H9 (cell line): ENCODE data around the gene MRPS14. TPM values are rescaled to one million over a fixed set of nuclear protein-coding genes. Genes with fewer than 3 reads are reported as not detected.

Experiments
- DNase-seq: peaks from one replicate; pipeline ENCODE4 v3.0.0-alpha.2; 2017
- H2AFZ ChIP-seq: one replicate; pipeline ENCODE4 v1.6.1; 2013; ENCODE audit warnings: mild to moderate bottlenecking, low read length, control low read depth, moderate library complexity
- H2AK5ac ChIP-seq: 2 replicates; pipeline ENCODE4 v1.6.1; 2013; ENCODE audit warnings: low read length, control low read depth, mixed read lengths; ENCODE audit not compliant: insufficient read length
- H2BK120ac ChIP-seq: one replicate; pipeline ENCODE4 v1.6.1; 2013; ENCODE audit warnings: low read depth, mild to moderate bottlenecking, low read length, control low read depth, inconsistent platforms; ENCODE audit not compliant: poor library complexity, severe bottlenecking
- H2BK12ac ChIP-seq: 2 replicates; pipeline ENCODE4 v1.6.1; 2013; ENCODE audit warnings: low read length, control low read depth, mixed read lengths, low read depth; ENCODE audit not compliant: insufficient read length
- H2BK15ac ChIP-seq: 2 replicates; pipeline ENCODE4 v1.6.1; 2013; ENCODE audit warnings: low read depth, low read length, control low read depth
- H2BK20ac ChIP-seq: one replicate; pipeline ENCODE4 v1.6.1; 2013; ENCODE audit warnings: low read depth, mild to moderate bottlenecking, low read length, control low read depth, inconsistent platforms; ENCODE audit not compliant: poor library complexity, severe bottlenecking
- H2BK5ac ChIP-seq: 2 replicates; pipeline ENCODE4 v1.6.1; 2013; ENCODE audit warnings: low read length, control low read depth, mixed read lengths; ENCODE audit not compliant: insufficient read length
- H3K14ac ChIP-seq: 2 replicates; pipeline ENCODE4 v1.6.1; 2013; ENCODE audit warnings: low read length, control low read depth; ENCODE audit not compliant: insufficient read depth
- H3K18ac ChIP-seq: 2 replicates; pipeline ENCODE4 v1.6.1; 2013; ENCODE audit warnings: low read depth, mild to moderate bottlenecking, mixed read lengths, low read length, control low read depth; ENCODE audit not compliant: insufficient read length
- H3K23ac ChIP-seq: 2 replicates; pipeline ENCODE4 v1.6.1; 2013; ENCODE audit warnings: low read length, control low read depth, mixed read lengths, low read depth; ENCODE audit not compliant: insufficient read length
- H3K23me2 ChIP-seq: 2 replicates; pipeline ENCODE4 v1.6.1; 2013; ENCODE audit warnings: low read depth, mild to moderate bottlenecking, mixed read lengths, low read length, control low read depth; ENCODE audit not compliant: insufficient read length, poor library complexity, severe bottlenecking
- H3K27ac ChIP-seq: 2 replicates; pipeline ENCODE4 v1.5.1; 2013; ENCODE audit warnings: low read length, control low read depth, mixed read lengths, low read depth; ENCODE audit not compliant: insufficient read length
- H3K27me3 ChIP-seq: 2 replicates; pipeline ENCODE4 v1.6.1; 2013; ENCODE audit warnings: low read length, control low read depth, inconsistent platforms; ENCODE audit not compliant: insufficient read depth
- H3K4ac ChIP-seq: 2 replicates; pipeline ENCODE4 v1.6.1; 2013; ENCODE audit warnings: low read depth, mild to moderate bottlenecking, control low read depth, inconsistent platforms, low read length, moderate library complexity
- H3K4me1 ChIP-seq: 2 replicates; pipeline ENCODE4 v1.6.1; 2013; ENCODE audit warnings: low read length, control low read depth, inconsistent platforms; ENCODE audit not compliant: insufficient read depth
- H3K4me2 ChIP-seq: 2 replicates; pipeline ENCODE4 v1.6.1; 2013; ENCODE audit warnings: low read length, control low read depth, mixed read lengths; ENCODE audit not compliant: insufficient read length, insufficient read depth
- H3K56ac ChIP-seq: 2 replicates; pipeline ENCODE4 v1.6.1; 2013; ENCODE audit warnings: low read depth, mild to moderate bottlenecking, mixed read lengths, low read length, control low read depth; ENCODE audit not compliant: insufficient read length
- H3K79me1 ChIP-seq: 2 replicates; pipeline ENCODE4 v1.6.1; 2013; ENCODE audit warnings: low read depth, mild to moderate bottlenecking, moderate library complexity, low read length, control low read depth, inconsistent platforms; ENCODE audit not compliant: insufficient read depth, poor library complexity, severe bottlenecking
- H3K79me2 ChIP-seq: 2 replicates; pipeline ENCODE4 v1.6.1; 2013; ENCODE audit warnings: low read length, control low read depth, inconsistent platforms; ENCODE audit not compliant: insufficient read depth
- H3K9ac ChIP-seq: 2 replicates; pipeline ENCODE4 v1.6.1; 2013; ENCODE audit warnings: low read length, control low read depth, mixed read lengths; ENCODE audit not compliant: insufficient read length; ENCODE audit errors: extremely low read depth
- H3K9me3 ChIP-seq: one replicate; pipeline ENCODE4 v1.6.1; 2013; ENCODE audit warnings: low read depth, low read length, inconsistent platforms; ENCODE audit not compliant: control insufficient read depth
- H3T11ph ChIP-seq: one replicate; pipeline ENCODE4 v1.6.1; 2013; ENCODE audit warnings: mild to moderate bottlenecking, low read length, control low read depth, inconsistent platforms
- H4K20me1 ChIP-seq: one replicate; pipeline ENCODE4 v1.6.1; 2013; ENCODE audit not compliant: control insufficient read depth, insufficient read length, insufficient read depth
- H4K5ac ChIP-seq: 2 replicates; pipeline ENCODE4 v1.6.1; 2013; ENCODE audit warnings: low read depth, mild to moderate bottlenecking, mixed read lengths, low read length, control low read depth; ENCODE audit not compliant: insufficient read length
- H4K8ac ChIP-seq: replicated peaks from 2 replicates; pipeline ENCODE4 v1.6.1; 2013; ENCODE audit warnings: low read length, control low read depth, mixed read lengths, low read depth; ENCODE audit not compliant: insufficient read length
- H4K91ac ChIP-seq: 2 replicates; pipeline ENCODE4 v1.6.1; 2013; ENCODE audit warnings: low read depth, mild to moderate bottlenecking, moderate library complexity, mixed read lengths, low read length, control low read depth; ENCODE audit not compliant: insufficient read length
- H3K27ac Mint-ChIP-seq, 3 experiments: 2 replicates in 2 of 3; 3 replicates in 1 of 3; pipeline ENCODE4 v1.8.0; 2020 to 2021; ENCODE audit warnings: mixed read lengths in 3 of 3, mild to moderate bottlenecking in 1 of 3, moderate library complexity in 1 of 3
- H3K27me3 Mint-ChIP-seq: 2 replicates; pipeline ENCODE4 v1.8.0; 2021; ENCODE audit warnings: low read depth, mild to moderate bottlenecking, moderate library complexity, mixed read lengths
- H3K36me3 Mint-ChIP-seq, 3 experiments: 2 replicates in 2 of 3; 3 replicates in 1 of 3; pipeline ENCODE4 v1.8.0; 2020 to 2021; ENCODE audit warnings: low read depth in 3 of 3, mixed read lengths in 3 of 3; ENCODE audit not compliant: insufficient read depth in 1 of 3
- H3K4me1 Mint-ChIP-seq, 2 experiments: 2 replicates each; pipeline ENCODE4 v1.8.0; 2020; ENCODE audit warnings: mixed read lengths in 2 of 2
- H3K4me3 Mint-ChIP-seq, 2 experiments: 2 replicates in 1 of 2; 3 replicates in 1 of 2; pipeline ENCODE4 v1.8.0; 2020 to 2021; ENCODE audit warnings: mild to moderate bottlenecking in 2 of 2, mixed read lengths in 2 of 2, moderate library complexity in 1 of 2
- H3K9me3 Mint-ChIP-seq, 2 experiments: 2 replicates in 1 of 2; 3 replicates in 1 of 2; pipeline ENCODE4 v1.8.0; 2020; ENCODE audit warnings: mild to moderate bottlenecking in 2 of 2, mixed read lengths in 2 of 2, moderate library complexity in 1 of 2
- WGBS: extraction: QIAGEN DNeasy Blood & Tissue Kit; methylation state at CpG from one replicate; pipeline ENCODE4 v1.1.7; 2013; ENCODE audit warnings: missing lambda C conversion rate, low lambda C conversion rate, mixed read lengths; ENCODE audit not compliant: insufficient read length; ENCODE audit errors: extremely low coverage; 5-methylcytosine and 5-hydroxymethylcytosine counted together
- total RNA-seq: library from RNA; stranded (reverse); gene quantifications from 2 replicates; pipeline ENCODE4 v1.2.1, GENCODE V29; 2021
- TF ChIP-seq, protein P1 (sequence below): fragments of 200-600 bp; sonication (generic); conservative IDR thresholded peaks from 3 replicates; pipeline ENCODE4 v1.8.0; 2021; ENCODE audit warnings: antibody characterized with exemption, mild to moderate bottlenecking

MRPS14 gene
- total RNA-seq, 1 experiment from 2014 or later: 30.6 TPM

DNA sequence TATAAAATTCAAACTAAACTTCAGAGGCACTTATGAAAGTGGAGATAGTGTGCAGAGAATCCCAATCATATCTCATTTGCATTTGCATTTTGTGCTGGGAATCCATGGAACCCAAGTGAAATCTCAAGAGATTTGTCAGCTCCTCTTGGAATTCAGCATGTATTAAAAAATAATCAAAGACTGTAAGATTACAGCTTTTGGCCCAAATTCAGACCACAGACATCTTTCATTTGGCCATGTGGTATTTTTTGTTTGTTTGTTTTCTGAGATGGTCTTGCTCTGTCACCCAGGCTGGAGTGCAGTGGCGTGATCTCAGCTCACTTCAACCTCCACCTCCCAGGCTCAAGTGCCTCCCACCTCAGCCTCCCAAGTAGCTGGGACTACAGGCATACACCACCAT lies 27.3 kb downstream of the MRPS14 start:
- no peak overlapping the region for H2BK5ac ChIP-seq
- no peak overlapping the region for H3K18ac ChIP-seq
- peaks cover 7% of the 10 kb centered on the region; the same call in 1 of the 2 replicates for H3K79me2 ChIP-seq
- Mint-ChIP-seq H3K4me1 (peaks cover 10% of the 10 kb centered on the region in 2 experiments), H3K4me3 (no peak overlapping the region), H3K36me3 (peaks cover 3 to 25% (median 12%) of the 10 kb centered on the region in 3 experiments; a peak in 6 of 7 replicates), H3K27me3 (no peaks in the 10 kb centered on the region), H3K9me3 (no peaks in the 10 kb centered on the region), H3K27ac (peak overlapping the region in 1 of 3 experiments; percentile 81; a peak in 1 of 7 replicates)
- H2AK5ac ChIP-seq: no peak overlapping the region
- no peak overlapping the region for H3K27ac ChIP-seq
- H2BK15ac ChIP-seq: no peak overlapping the region
- no peak overlapping the region for H3K23ac ChIP-seq
- H4K20me1 ChIP-seq: no peaks in the 10 kb centered on the region
- no peak overlapping the region for H3K4me2 ChIP-seq
- no peak overlapping the region for H2AFZ ChIP-seq
- DNase-seq: no peak
- H2BK12ac ChIP-seq: no peak overlapping the region
- H4K8ac ChIP-seq: no peak overlapping the region
- no peak overlapping the region for H4K5ac ChIP-seq
- no peaks in the 10 kb centered on the region for H3K4me1 ChIP-seq
- no peak overlapping the region for H2BK120ac ChIP-seq
- no peak overlapping the region for H4K91ac ChIP-seq
- H3K4ac ChIP-seq: no peak overlapping the region
- H3T11ph ChIP-seq: no peak overlapping the region
- no peak overlapping the region for H2BK20ac ChIP-seq
- peaks cover 5% of the 10 kb centered on the region for H3K23me2 ChIP-seq
- H3K79me1 ChIP-seq: no peaks in the 10 kb centered on the region
- no CpG with 5 or more reads among the region's 1 CpG for WGBS
- H3K9ac ChIP-seq: no peak overlapping the region
- H3K56ac ChIP-seq: no peak overlapping the region
- TF ChIP-seq, protein P1, sequence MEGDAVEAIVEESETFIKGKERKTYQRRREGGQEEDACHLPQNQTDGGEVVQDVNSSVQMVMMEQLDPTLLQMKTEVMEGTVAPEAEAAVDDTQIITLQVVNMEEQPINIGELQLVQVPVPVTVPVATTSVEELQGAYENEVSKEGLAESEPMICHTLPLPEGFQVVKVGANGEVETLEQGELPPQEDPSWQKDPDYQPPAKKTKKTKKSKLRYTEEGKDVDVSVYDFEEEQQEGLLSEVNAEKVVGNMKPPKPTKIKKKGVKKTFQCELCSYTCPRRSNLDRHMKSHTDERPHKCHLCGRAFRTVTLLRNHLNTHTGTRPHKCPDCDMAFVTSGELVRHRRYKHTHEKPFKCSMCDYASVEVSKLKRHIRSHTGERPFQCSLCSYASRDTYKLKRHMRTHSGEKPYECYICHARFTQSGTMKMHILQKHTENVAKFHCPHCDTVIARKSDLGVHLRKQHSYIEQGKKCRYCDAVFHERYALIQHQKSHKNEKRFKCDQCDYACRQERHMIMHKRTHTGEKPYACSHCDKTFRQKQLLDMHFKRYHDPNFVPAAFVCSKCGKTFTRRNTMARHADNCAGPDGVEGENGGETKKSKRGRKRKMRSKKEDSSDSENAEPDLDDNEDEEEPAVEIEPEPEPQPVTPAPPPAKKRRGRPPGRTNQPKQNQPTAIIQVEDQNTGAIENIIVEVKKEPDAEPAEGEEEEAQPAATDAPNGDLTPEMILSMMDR: no peak
- H3K14ac ChIP-seq: no peak overlapping the region
- no peaks in the 10 kb centered on the region for H3K27me3 ChIP-seq
- no peaks in the 10 kb centered on the region for H3K9me3 ChIP-seq
